ACC112 (cell line): Measurements from ENCODE around the gene CHST1.

Experiments
- H2AFZ ChIP-seq: fragments of 200-600 bp; sonication (generic); one replicate; pipeline ENCODE4 v1.6.0; 2017; ENCODE audit warnings: antibody characterized with exemption, low read length; ENCODE audit not compliant: unreplicated experiment
- H3K27ac ChIP-seq: fragments of 200-600 bp; sonication (generic); 2 replicates; pipeline ENCODE4 v1.5.1; 2014; ENCODE audit warnings: low read depth, mild to moderate bottlenecking, antibody characterized with exemption, low read length, moderate library complexity
- H3K27me3 ChIP-seq: fragments of 200-600 bp; sonication (generic); 2 replicates; pipeline ENCODE4 v1.6.1; 2014; ENCODE audit warnings: mild to moderate bottlenecking, antibody characterized with exemption, low read length, moderate library complexity, mixed read lengths; ENCODE audit not compliant: insufficient read depth
- H3K36me3 ChIP-seq: fragments of 200-600 bp; sonication (generic); 2 replicates; pipeline ENCODE4 v1.6.1; 2016; ENCODE audit warnings: mild to moderate bottlenecking, antibody characterized with exemption, low read length, moderate library complexity, mixed read lengths; ENCODE audit not compliant: insufficient read depth
- H3K4me1 ChIP-seq: fragments of 200-600 bp; sonication (generic); one replicate; pipeline ENCODE4 v1.6.1; 2016; ENCODE audit warnings: low read length, mixed read lengths; ENCODE audit not compliant: insufficient read depth, unreplicated experiment, control insufficient read depth
- H3K4me3 ChIP-seq: fragments of 200-600 bp; sonication (generic); 2 replicates; pipeline ENCODE4 v1.5.1; 2014; ENCODE audit warnings: mild to moderate bottlenecking, low read depth, low read length
- H3K79me2 ChIP-seq: fragments of 200-600 bp; sonication (generic); one replicate; pipeline ENCODE4 v1.6.0; 2016; ENCODE audit warnings: low read length; ENCODE audit not compliant: control insufficient read depth, unreplicated experiment, insufficient read depth

The CHST1 gene

GRCh38 chr11:45651841-45652749 lies 13.3 kb downstream of the CHST1 start:
- Histone ChIP-seq H3K79me2 (peaks cover under 1% of the 10 kb centered on the region), H3K27ac (peak overlapping the region; percentile 20; the same call in 1 of the 2 replicates), H3K4me1 (peaks cover 28% of the 10 kb centered on the region), H3K36me3 (no peaks in the 10 kb centered on the region), H2AFZ (no peak overlapping the region), H3K27me3 (no peaks in the 10 kb centered on the region), H3K4me3 (no peak overlapping the region)

GRCh38 chr11:45651156-45651555 lies 14.3 kb downstream of the CHST1 start:
- H3K36me3 ChIP-seq: no peaks in the 10 kb centered on the region
- no peak overlapping the region for H2AFZ ChIP-seq
- H3K27me3 ChIP-seq: no peaks in the 10 kb centered on the region
- no peak overlapping the region for H3K4me3 ChIP-seq
- no peak overlapping the region for H3K27ac ChIP-seq
- no peaks in the 10 kb centered on the region for H3K79me2 ChIP-seq
- peaks cover 32% of the 10 kb centered on the region for H3K4me1 ChIP-seq

- H3K4me3 ChIP-seq: no peak overlapping the region
- no peaks in the 10 kb centered on the region for H3K27me3 ChIP-seq
- no peak overlapping the region for H3K27ac ChIP-seq
- no peaks in the 10 kb centered on the region for H3K36me3 ChIP-seq
- no peak overlapping the region for H2AFZ ChIP-seq
- H3K79me2 ChIP-seq: no peaks in the 10 kb centered on the region
- peaks cover 30% of the 10 kb centered on the region for H3K4me1 ChIP-seq
These were observed 15.0 kb downstream of the CHST1 start for GRCh38 chr11:45650166-45651095.

- H2AFZ ChIP-seq: no peak overlapping the region
These were observed 15.8 kb downstream of the CHST1 start for GRCh38 chr11:45649544-45650165.

GRCh38 chr11:45648931-45649330 lies 16.5 kb downstream of the CHST1 start:
- H3K36me3 ChIP-seq: no peaks in the 10 kb centered on the region
- no peak overlapping the region for H2AFZ ChIP-seq
- no peak overlapping the region for H3K27ac ChIP-seq
- no peaks in the 10 kb centered on the region for H3K79me2 ChIP-seq
- H3K4me1 ChIP-seq: peaks cover 18% of the 10 kb centered on the region
- H3K27me3 ChIP-seq: no peaks in the 10 kb centered on the region
- no peak overlapping the region for H3K4me3 ChIP-seq

More at GRCh38 chr11:45649544-45650165, 15.8 kb downstream of the CHST1 start:
- Histone ChIP-seq H3K27ac (no peak overlapping the region), H3K4me1 (peaks cover 24% of the 10 kb centered on the region), H3K27me3 (no peaks in the 10 kb centered on the region), H3K4me3 (no peak overlapping the region), H3K79me2 (no peaks in the 10 kb centered on the region), H3K36me3 (no peaks in the 10 kb centered on the region)

GRCh38 chr11:45647786-45648185 lies 17.6 kb downstream of the CHST1 start:
- H3K4me3 ChIP-seq: no peak overlapping the region
- H3K27ac ChIP-seq: no peak overlapping the region
- H3K79me2 ChIP-seq: no peaks in the 10 kb centered on the region
- peaks cover 11% of the 10 kb centered on the region for H3K4me1 ChIP-seq
- H3K27me3 ChIP-seq: peaks cover 10% of the 10 kb centered on the region; the same call in 1 of the 2 replicates
- H3K36me3 ChIP-seq: no peaks in the 10 kb centered on the region
- H2AFZ ChIP-seq: no peak overlapping the region

- peaks cover 7% of the 10 kb centered on the region for H3K4me1 ChIP-seq
- H3K4me3 ChIP-seq: no peak overlapping the region
- peaks cover 14% of the 10 kb centered on the region; the same call in 1 of the 2 replicates for H3K27me3 ChIP-seq
- H3K36me3 ChIP-seq: no peaks in the 10 kb centered on the region
- H3K79me2 ChIP-seq: no peaks in the 10 kb centered on the region
- H2AFZ ChIP-seq: no peak overlapping the region
- no peak overlapping the region for H3K27ac ChIP-seq
These were observed 18.1 kb downstream of the CHST1 start for GRCh38 chr11:45647329-45647728.

- Histone ChIP-seq H3K27ac (no peak overlapping the region), H3K36me3 (no peaks in the 10 kb centered on the region), H3K4me3 (no peak overlapping the region), H3K79me2 (no peaks in the 10 kb centered on the region), H2AFZ (no peak overlapping the region), H3K4me1 (peaks cover 5% of the 10 kb centered on the region), H3K27me3 (peaks cover 19% of the 10 kb centered on the region; the same call in 1 of the 2 replicates)
These were observed 19.0 kb downstream of the CHST1 start for GRCh38 chr11:45646275-45646927.

- Histone ChIP-seq H3K36me3 (no peaks in the 10 kb centered on the region), H3K27me3 (peaks cover 19% of the 10 kb centered on the region; the same call in 1 of the 2 replicates), H3K4me1 (peaks cover 5% of the 10 kb centered on the region), H2AFZ (no peak overlapping the region), H3K79me2 (no peaks in the 10 kb centered on the region), H3K4me3 (no peak overlapping the region), H3K27ac (no peak overlapping the region)
These were observed 20.2 kb downstream of the CHST1 start for GRCh38 chr11:45644981-45645889.
